Panc1 (cell line): ENCODE measurements around the gene ITPKB. TPM values are rescaled to one million over a fixed set of nuclear protein-coding genes. Genes with fewer than 3 reads are reported as not detected.

Source experiments
- ATAC-seq: fragments of 200-7000 bp; cut with Tn5 transposase; 2 replicates; pipeline ENCODE4 v1.9.1; 2020; ENCODE audit warnings: mild to moderate bottlenecking, moderate library complexity
- BruUV-seq: library from RNA; stranded (reverse); fragments of 400-500 nt; replicated peaks from 2 replicates; lab custom pipeline; 2021; lab: Mats Ljungman, UMichigan
- CTCF ChIA-PET: fragments of 300-600 bp; sonication (Branson Sonifier 250); formaldehyde crosslinking; loops from one replicate; lab custom pipeline; 2022; ENCODE audit warnings: antibody characterized with exemption; lab: Charles Lee
- POLR2A ChIA-PET: fragments of 300-600 bp; sonication (Branson Sonifier 250); formaldehyde crosslinking; loops from one replicate; lab custom pipeline; 2022; ENCODE audit warnings: antibody characterized with exemption; lab: Charles Lee
- DNase-seq: peaks from one replicate; pipeline ENCODE4 v3.0.0-alpha.2; 2010; ENCODE audit warnings: low read depth, low spot score
- H3K27ac ChIP-seq: 2 replicates; pipeline ENCODE4 v1.5.1; 2011; ENCODE audit warnings: mild to moderate bottlenecking, low read length, inconsistent platforms
- H3K27me3 ChIP-seq: fragments of 200-500 bp; sonication (Bioruptor generic); 2 replicates; pipeline ENCODE4 v1.6.0; 2014; ENCODE audit warnings: low read length, inconsistent platforms; ENCODE audit not compliant: control insufficient read depth, insufficient read depth
- H3K36me3 ChIP-seq: fragments of 200-500 bp; sonication (Bioruptor generic); 2 replicates; pipeline ENCODE4 v1.5.1; 2014; ENCODE audit warnings: inconsistent platforms, mild to moderate bottlenecking, low read length, moderate library complexity; ENCODE audit not compliant: control insufficient read depth, insufficient read depth
- H3K4me1 ChIP-seq: 2 replicates; pipeline ENCODE4 v1.5.1; 2011; ENCODE audit warnings: inconsistent platforms, mild to moderate bottlenecking, low read length, moderate library complexity; ENCODE audit not compliant: control insufficient read depth, insufficient read depth
- H3K4me3 ChIP-seq, 2 experiments: 2 replicates each; pipeline ENCODE4 v1.5.1; 2011 to 2012; ENCODE audit warnings: low read depth in 2 of 2, low read length in 2 of 2, mild to moderate bottlenecking in 2 of 2, inconsistent platforms in 1 of 2, moderate library complexity in 1 of 2
- H3K9me3 ChIP-seq: fragments of 200-500 bp; sonication (Bioruptor generic); 2 replicates; pipeline ENCODE4 v1.5.1; 2014; ENCODE audit warnings: low read depth, mild to moderate bottlenecking, inconsistent platforms, low read length, moderate library complexity; ENCODE audit not compliant: control insufficient read depth, insufficient read depth
- CTCF ChIP-seq: fragments of 450-650 bp; IDR thresholded peaks from 2 replicates; pipeline ENCODE4 v1.5.1; 2017; ENCODE audit warnings: mild to moderate bottlenecking
- POLR2AphosphoS5 ChIP-seq: IDR thresholded peaks from 2 replicates; pipeline ENCODE4 v1.6.1; 2012; ENCODE audit warnings: mild to moderate bottlenecking, low read depth, low read length, moderate library complexity
- SIN3A ChIP-seq: IDR thresholded peaks from 2 replicates; pipeline ENCODE4 v1.6.1; 2012; ENCODE audit warnings: low read depth, mild to moderate bottlenecking, low read length, moderate library complexity, borderline replicate concordance; ENCODE audit not compliant: insufficient read depth
- TCF7L2 ChIP-seq: IDR thresholded peaks from 2 replicates; pipeline ENCODE4 v1.6.1; 2011; ENCODE audit warnings: mild to moderate bottlenecking, low read depth, low read length, inconsistent platforms
- in situ Hi-C: cut with HindIII; loops from 2 replicates; pipeline ENCODE4 v1.10.0; 2016; ENCODE audit warnings: low sequenced_read_pairs, low pct_unique_long_range_greater_than_20kb
- intact Hi-C: fragments of 100-400 bp; cut with micrococcal nuclease; formaldehyde crosslinking; loops from one replicate; pipeline ENCODE4 v1.10.0; 2022; ENCODE audit not compliant: unreplicated experiment
- total RNA-seq: library from RNA; stranded (reverse); gene quantifications from one replicate; pipeline ENCODE4 v1.2.1, GENCODE V29; 2021; ENCODE audit not compliant: unreplicated experiment
- TF ChIP-seq, protein P1 (sequence below), 2 experiments: IDR thresholded peaks; 2 replicates each; pipeline ENCODE4 v1.6.1; 2011 to 2012; ENCODE audit warnings: low read depth in 2 of 2, control low read depth in 1 of 2, low read length in 1 of 2, mild to moderate bottlenecking in 1 of 2, moderate library complexity in 1 of 2; ENCODE audit not compliant: insufficient read depth in 1 of 2

Gene ITPKB
- total RNA-seq, 1 experiment from 2014 or later, result 10.9 TPM

DNA sequence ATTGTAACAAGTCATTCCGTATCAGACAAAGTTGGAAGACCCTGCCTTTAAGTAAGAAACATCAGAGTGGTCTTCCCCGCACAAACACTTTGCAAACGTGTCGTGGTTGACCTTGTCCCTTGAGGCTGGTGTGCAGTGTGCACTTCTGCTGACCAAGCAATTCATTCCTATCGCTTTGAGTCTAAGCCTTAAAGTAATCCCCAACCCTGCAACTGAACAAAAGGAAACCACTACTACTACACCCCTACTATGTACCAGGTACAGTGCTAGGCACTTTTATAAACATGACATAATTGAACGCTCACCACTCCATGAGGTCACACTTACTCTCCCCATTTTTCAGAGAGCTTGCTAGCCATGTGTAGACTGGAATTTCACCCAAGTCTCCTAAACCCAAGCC lies 10.6 kb downstream of the ITPKB start:
- H3K27me3 ChIP-seq, result no peaks in the 10 kb centered on the region
- intact Hi-C loops, result no loop called here
- no peak for TF ChIP-seq TCF7L2
- TF ChIP-seq POLR2AphosphoS5, result no peak
- no peak for TF ChIP-seq CTCF
- no peak for TF ChIP-seq SIN3A
- TF ChIP-seq, protein P1, sequence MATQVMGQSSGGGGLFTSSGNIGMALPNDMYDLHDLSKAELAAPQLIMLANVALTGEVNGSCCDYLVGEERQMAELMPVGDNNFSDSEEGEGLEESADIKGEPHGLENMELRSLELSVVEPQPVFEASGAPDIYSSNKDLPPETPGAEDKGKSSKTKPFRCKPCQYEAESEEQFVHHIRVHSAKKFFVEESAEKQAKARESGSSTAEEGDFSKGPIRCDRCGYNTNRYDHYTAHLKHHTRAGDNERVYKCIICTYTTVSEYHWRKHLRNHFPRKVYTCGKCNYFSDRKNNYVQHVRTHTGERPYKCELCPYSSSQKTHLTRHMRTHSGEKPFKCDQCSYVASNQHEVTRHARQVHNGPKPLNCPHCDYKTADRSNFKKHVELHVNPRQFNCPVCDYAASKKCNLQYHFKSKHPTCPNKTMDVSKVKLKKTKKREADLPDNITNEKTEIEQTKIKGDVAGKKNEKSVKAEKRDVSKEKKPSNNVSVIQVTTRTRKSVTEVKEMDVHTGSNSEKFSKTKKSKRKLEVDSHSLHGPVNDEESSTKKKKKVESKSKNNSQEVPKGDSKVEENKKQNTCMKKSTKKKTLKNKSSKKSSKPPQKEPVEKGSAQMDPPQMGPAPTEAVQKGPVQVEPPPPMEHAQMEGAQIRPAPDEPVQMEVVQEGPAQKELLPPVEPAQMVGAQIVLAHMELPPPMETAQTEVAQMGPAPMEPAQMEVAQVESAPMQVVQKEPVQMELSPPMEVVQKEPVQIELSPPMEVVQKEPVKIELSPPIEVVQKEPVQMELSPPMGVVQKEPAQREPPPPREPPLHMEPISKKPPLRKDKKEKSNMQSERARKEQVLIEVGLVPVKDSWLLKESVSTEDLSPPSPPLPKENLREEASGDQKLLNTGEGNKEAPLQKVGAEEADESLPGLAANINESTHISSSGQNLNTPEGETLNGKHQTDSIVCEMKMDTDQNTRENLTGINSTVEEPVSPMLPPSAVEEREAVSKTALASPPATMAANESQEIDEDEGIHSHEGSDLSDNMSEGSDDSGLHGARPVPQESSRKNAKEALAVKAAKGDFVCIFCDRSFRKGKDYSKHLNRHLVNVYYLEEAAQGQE (IDR thresholded peaks at IDR 0.05; ENCODE audit: insufficient read depth in 1 of 2, low read depth in 2 of 2, low read length in 1 of 2), result no peak
- H3K4me1 ChIP-seq, result no peaks in the 10 kb centered on the region
- no peak overlapping the region for H3K27ac ChIP-seq
- no peaks in the 10 kb centered on the region for H3K36me3 ChIP-seq
- in situ Hi-C loops, result no loop called here
- H3K4me3 ChIP-seq, result no peak overlapping the region
- no peaks in the 10 kb centered on the region for H3K9me3 ChIP-seq
- DNase-seq, result no peak
- POLR2A ChIA-PET, result interaction anchor here (0.9 kb wide), 1 partner anchor 11 kb away, joined by 3 read pairs; the partner anchor contains the start of gene ITPKB
- no peak for ATAC-seq
- BruUV-seq, result no TSS peak
- CTCF ChIA-PET, result no interaction called here

DNA sequence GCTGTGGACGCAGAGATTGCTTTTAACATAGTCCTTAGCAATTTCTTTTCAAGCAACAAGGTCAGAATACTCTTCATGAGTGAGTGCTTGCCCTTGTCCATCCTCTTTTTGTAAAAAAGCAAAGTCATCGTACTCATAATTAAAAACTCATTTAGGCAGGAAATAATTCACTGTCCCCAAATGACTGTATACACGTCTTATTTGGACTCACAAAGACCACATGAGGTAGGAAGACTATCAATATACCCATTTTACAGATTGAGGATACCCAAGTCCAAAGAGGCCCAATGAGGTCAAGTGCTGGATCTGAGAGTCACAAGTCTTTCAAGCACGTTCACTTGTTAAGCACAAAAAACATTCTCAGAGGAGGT lies 13.2 kb downstream of the ITPKB start:
- Histone ChIP-seq H3K9me3 (no peaks in the 10 kb centered on the region), H3K36me3 (no peaks in the 10 kb centered on the region), H3K4me1 (no peaks in the 10 kb centered on the region), H3K4me3 (no peak overlapping the region), H3K27me3 (no peaks in the 10 kb centered on the region), H3K27ac (no peak overlapping the region)
- BruUV-seq, result no TSS peak
- TF ChIP-seq CTCF, result no peak
- TF ChIP-seq TCF7L2, result no peak
- TF ChIP-seq SIN3A, result no peak
- no peak for TF ChIP-seq POLR2AphosphoS5
- TF ChIP-seq, protein P1 (IDR thresholded peaks at IDR 0.05; ENCODE audit: insufficient read depth in 1 of 2, low read depth in 2 of 2, low read length in 1 of 2), result no peak
- in situ Hi-C loops (no loop called here), intact Hi-C loops (no loop called here)
- CTCF ChIA-PET, result no interaction called here
- ATAC-seq (no peak), DNase-seq (no peak)
- POLR2A ChIA-PET, result no interaction called here
